ENCODE results near the gene TMPRSS4. TPM values are rescaled to one million over a fixed set of nuclear protein-coding genes. Genes with fewer than 3 reads are reported as not detected.

The TMPRSS4 gene
- total and polyA plus RNA-seq, 4 donors: 0.08 to 0.33 (median 0.24) TPM; not detected in 1

DNA sequence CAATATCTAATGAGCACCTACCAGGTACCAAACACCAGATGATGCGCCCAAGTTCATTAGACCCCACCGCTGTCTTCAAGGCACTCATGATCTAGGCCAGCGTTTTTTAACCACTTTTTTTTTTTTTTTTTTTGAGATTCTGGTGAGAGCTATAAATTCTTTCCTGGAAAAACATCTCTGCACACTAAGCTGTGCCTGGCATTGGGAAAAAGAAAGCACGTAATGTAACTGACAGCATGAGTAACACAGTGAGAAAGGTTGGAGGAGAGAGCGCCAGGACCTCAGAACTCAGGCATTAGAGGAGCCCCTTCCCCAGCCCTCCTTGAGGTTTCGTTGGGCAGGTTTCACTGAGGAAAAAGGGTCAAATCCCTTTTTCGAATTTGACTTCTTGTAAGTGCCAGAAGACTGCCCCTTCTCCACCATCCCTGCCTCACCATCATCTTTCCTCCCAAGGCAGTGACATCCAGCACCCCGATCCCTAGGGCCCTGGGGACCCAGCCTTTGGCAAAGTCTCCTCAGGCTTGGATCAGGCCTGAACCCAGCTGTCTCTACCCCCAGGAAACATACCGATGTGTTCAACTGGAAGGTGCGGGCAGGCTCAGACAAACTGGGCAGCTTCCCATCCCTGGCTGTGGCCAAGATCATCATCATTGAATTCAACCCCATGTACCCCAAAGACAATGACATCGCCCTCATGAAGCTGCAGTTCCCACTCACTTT is 36.0 kb downstream of the TMPRSS4 start:
- no peak for DNase-seq (ENCODE audit: low spot score)
- no peak overlapping the region for H3K27ac ChIP-seq (ENCODE audit: low read depth in 1 of 2, low read length in 2 of 2)
- no peak overlapping the region for H3K4me3 ChIP-seq (ENCODE audit: low read depth in 1 of 3, low read length in 3 of 3)
- TF ChIP-seq, protein P1, sequence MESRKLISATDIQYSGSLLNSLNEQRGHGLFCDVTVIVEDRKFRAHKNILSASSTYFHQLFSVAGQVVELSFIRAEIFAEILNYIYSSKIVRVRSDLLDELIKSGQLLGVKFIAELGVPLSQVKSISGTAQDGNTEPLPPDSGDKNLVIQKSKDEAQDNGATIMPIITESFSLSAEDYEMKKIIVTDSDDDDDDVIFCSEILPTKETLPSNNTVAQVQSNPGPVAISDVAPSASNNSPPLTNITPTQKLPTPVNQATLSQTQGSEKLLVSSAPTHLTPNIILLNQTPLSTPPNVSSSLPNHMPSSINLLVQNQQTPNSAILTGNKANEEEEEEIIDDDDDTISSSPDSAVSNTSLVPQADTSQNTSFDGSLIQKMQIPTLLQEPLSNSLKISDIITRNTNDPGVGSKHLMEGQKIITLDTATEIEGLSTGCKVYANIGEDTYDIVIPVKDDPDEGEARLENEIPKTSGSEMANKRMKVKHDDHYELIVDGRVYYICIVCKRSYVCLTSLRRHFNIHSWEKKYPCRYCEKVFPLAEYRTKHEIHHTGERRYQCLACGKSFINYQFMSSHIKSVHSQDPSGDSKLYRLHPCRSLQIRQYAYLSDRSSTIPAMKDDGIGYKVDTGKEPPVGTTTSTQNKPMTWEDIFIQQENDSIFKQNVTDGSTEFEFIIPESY (IDR thresholded peaks at IDR 0.05): no peak
- TF ChIP-seq, protein P2, sequence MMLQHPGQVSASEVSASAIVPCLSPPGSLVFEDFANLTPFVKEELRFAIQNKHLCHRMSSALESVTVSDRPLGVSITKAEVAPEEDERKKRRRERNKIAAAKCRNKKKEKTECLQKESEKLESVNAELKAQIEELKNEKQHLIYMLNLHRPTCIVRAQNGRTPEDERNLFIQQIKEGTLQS (IDR thresholded peaks at IDR 0.05): no peak
- TF ChIP-seq RXRA (IDR thresholded peaks at IDR 0.05) (no peak), GABPA (IDR thresholded peaks at IDR 0.05 in 1 of 2, conservative IDR thresholded peaks at IDR 0.05 in 1 of 2) (no peak), NR2F2 (IDR thresholded peaks at IDR 0.05) (no peak), HNF4A (conservative IDR thresholded peaks at IDR 0.05) (no peak), RAD21 (IDR thresholded peaks at IDR 0.05) (no peak), FOXA2 (IDR thresholded peaks at IDR 0.05) (no peak), EGR1 (IDR thresholded peaks at IDR 0.05; ENCODE audit: low read depth in 2 of 2) (no peak), HNF4G (IDR thresholded peaks at IDR 0.05) (no peak), SP1 (IDR thresholded peaks at IDR 0.05) (no peak), FOXA1 (IDR thresholded peaks at IDR 0.05) (no peak), YY1 (IDR thresholded peaks at IDR 0.05) (no peak), JUND (IDR thresholded peaks at IDR 0.05) (no peak)
- TF ChIP-seq, protein P3, sequence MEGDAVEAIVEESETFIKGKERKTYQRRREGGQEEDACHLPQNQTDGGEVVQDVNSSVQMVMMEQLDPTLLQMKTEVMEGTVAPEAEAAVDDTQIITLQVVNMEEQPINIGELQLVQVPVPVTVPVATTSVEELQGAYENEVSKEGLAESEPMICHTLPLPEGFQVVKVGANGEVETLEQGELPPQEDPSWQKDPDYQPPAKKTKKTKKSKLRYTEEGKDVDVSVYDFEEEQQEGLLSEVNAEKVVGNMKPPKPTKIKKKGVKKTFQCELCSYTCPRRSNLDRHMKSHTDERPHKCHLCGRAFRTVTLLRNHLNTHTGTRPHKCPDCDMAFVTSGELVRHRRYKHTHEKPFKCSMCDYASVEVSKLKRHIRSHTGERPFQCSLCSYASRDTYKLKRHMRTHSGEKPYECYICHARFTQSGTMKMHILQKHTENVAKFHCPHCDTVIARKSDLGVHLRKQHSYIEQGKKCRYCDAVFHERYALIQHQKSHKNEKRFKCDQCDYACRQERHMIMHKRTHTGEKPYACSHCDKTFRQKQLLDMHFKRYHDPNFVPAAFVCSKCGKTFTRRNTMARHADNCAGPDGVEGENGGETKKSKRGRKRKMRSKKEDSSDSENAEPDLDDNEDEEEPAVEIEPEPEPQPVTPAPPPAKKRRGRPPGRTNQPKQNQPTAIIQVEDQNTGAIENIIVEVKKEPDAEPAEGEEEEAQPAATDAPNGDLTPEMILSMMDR (IDR thresholded peaks at IDR 0.05; ENCODE audit: low read depth, low read length, missing input control): no peak
- TF ChIP-seq, protein P4, sequence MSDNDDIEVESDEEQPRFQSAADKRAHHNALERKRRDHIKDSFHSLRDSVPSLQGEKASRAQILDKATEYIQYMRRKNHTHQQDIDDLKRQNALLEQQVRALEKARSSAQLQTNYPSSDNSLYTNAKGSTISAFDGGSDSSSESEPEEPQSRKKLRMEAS (IDR thresholded peaks at IDR 0.05): no peak
- TF ChIP-seq, protein P5, sequence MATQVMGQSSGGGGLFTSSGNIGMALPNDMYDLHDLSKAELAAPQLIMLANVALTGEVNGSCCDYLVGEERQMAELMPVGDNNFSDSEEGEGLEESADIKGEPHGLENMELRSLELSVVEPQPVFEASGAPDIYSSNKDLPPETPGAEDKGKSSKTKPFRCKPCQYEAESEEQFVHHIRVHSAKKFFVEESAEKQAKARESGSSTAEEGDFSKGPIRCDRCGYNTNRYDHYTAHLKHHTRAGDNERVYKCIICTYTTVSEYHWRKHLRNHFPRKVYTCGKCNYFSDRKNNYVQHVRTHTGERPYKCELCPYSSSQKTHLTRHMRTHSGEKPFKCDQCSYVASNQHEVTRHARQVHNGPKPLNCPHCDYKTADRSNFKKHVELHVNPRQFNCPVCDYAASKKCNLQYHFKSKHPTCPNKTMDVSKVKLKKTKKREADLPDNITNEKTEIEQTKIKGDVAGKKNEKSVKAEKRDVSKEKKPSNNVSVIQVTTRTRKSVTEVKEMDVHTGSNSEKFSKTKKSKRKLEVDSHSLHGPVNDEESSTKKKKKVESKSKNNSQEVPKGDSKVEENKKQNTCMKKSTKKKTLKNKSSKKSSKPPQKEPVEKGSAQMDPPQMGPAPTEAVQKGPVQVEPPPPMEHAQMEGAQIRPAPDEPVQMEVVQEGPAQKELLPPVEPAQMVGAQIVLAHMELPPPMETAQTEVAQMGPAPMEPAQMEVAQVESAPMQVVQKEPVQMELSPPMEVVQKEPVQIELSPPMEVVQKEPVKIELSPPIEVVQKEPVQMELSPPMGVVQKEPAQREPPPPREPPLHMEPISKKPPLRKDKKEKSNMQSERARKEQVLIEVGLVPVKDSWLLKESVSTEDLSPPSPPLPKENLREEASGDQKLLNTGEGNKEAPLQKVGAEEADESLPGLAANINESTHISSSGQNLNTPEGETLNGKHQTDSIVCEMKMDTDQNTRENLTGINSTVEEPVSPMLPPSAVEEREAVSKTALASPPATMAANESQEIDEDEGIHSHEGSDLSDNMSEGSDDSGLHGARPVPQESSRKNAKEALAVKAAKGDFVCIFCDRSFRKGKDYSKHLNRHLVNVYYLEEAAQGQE (IDR thresholded peaks at IDR 0.05): no peak
- H3K4me1 ChIP-seq (ENCODE audit: control insufficient read depth in 4 of 4, insufficient read depth in 4 of 4, low read length in 3 of 4): no peaks in the 10 kb centered on the region
- no peaks in the 10 kb centered on the region for H3K36me3 ChIP-seq (ENCODE audit: control insufficient read depth in 4 of 4, insufficient read depth in 3 of 4, low read depth in 1 of 4, low read length in 3 of 4)
- WGBS: 91% methylated on average over 11 of the region's 11 CpGs
- no peaks in the 10 kb centered on the region for H3K27me3 ChIP-seq (ENCODE audit: control insufficient read depth in 4 of 4, insufficient read depth in 4 of 4, low read length in 3 of 4)
- H3K9me3 ChIP-seq (ENCODE audit: control insufficient read depth in 4 of 4, low read length in 3 of 4): no peaks in the 10 kb centered on the region
- no peak overlapping the region for H3K9ac ChIP-seq (ENCODE audit: low read depth in 1 of 2, low read length in 2 of 2)
